Measurements from ENCODE around the gene RCAN2.
"Not testable (repeated sequence)": the region's sequence is repeated elsewhere in the genome, so short reads cannot be mapped to it uniquely, and the experiment has no call there.

Gene RCAN2

GRCh38 chr6:46387728-46388127, 103.5 kb downstream of the RCAN2 start:
- not testable (repeated sequence) for DNase-seq (ENCODE audit: low read depth)

DNA sequence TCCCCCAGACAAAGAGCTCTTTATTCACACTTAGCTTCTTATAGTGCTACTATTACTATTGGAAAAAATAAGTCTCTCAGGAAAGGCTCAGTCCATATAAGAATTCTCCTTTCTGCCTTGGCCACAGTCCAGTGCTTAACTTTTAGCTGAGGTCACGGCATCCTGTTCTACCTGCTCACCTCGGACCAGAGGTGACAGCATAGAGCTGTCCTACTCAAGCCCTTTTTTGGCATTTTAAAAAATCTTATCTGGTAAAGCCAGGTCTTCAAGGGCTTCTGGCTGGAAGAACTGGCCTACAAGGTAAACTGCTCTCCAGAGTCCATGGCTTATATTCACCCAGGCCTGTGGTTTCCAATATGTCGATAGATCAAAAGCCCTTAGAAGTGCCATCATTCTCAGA, 109.7 kb downstream of the RCAN2 start:
- no peak for DNase-seq (ENCODE audit: low read depth)

GRCh38 chr6:46381057-46381456, 110.2 kb downstream of the RCAN2 start:
- DNase-seq (ENCODE audit: low read depth), result no peak

DNA sequence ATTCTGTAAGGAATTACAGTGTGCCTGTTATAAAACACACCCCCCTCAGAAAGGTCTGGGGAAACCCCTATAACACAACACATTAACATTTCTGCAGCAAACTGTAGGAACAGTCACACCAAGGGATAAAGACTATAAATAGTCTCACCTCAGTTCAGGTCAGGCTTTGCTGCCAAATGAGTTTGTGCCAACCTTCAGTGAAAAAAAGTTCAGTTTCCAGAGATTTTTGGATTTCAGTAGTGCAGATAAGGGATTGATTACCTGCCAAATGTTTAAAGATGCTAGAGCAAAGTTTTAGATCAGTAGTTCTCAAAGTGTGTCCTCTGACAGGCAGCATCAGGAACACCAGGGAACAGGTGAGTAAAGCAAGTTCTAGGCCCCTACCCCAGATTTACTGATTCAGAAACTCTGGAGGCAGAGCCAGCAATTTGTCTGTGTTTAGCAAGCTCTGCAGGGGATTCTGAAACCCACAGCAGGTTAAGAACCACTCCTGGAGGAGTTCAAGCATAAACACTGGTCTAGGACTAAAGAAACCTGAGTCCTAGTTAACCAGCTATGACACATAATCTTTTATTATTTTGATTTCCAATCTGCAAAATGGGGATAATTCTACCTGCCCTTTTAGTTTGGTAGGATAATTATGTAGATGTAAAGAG, 111.0 kb downstream of the RCAN2 start:
- DNase-seq (ENCODE audit: low read depth), result no peak

DNA sequence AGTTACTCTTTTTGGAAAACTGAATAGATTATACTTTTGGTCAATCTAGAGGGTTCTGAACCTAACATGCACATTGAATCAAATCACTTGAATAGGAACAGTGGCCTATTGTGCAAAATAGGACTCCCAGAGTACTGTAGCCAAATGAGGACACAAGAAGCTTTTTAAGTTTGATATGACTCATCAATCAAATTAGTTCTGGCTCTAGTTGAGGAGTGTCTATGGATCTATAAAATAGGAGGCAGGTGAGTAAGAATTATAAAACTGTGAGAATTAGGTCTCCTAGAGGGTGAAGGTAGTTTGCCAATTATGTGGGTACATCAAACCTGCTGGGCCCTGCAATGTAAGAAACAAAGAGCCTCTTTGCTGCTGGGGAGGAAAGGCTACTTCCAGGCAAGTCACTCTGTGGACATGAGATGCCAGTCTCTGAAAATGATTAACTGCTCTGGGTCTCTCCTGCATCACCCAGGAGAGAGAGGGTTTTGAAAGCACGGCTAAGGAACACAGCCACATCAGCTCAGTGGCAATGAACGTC, 112.3 kb downstream of the RCAN2 start:
- DNase-seq (ENCODE audit: low read depth), result no peak

- no peak for DNase-seq (ENCODE audit: low read depth)
Observed at GRCh38 chr6:46378161-46378881, 112.9 kb downstream of the RCAN2 start.

- no peak for DNase-seq (ENCODE audit: low read depth)
Observed at GRCh38 chr6:46377209-46377608, 114.0 kb downstream of the RCAN2 start.

GRCh38 chr6:46376562-46377061, 114.6 kb downstream of the RCAN2 start:
- no peak for DNase-seq (ENCODE audit: low read depth)

GRCh38 chr6:46370622-46371021, 120.6 kb downstream of the RCAN2 start:
- no peak for DNase-seq (ENCODE audit: low read depth)

DNA sequence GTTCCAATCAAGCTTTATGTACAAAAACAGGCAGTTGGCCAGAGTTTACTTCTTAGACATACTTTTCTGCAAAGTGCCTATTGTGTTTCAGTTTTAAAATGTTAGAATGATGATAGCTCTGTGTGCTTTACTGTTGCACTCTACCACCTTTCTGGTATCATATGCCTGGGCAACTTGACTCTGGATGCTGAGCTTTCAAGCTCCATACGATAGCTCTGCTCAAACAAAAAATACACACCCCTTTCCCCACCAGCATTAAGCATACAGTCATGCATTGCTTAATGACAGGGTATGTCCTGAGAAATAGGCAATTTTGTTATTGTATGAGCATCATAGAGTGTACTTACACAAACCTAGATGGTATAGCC, 123.1 kb downstream of the RCAN2 start:
- DNase-seq (ENCODE audit: low read depth), result no peak

DNA sequence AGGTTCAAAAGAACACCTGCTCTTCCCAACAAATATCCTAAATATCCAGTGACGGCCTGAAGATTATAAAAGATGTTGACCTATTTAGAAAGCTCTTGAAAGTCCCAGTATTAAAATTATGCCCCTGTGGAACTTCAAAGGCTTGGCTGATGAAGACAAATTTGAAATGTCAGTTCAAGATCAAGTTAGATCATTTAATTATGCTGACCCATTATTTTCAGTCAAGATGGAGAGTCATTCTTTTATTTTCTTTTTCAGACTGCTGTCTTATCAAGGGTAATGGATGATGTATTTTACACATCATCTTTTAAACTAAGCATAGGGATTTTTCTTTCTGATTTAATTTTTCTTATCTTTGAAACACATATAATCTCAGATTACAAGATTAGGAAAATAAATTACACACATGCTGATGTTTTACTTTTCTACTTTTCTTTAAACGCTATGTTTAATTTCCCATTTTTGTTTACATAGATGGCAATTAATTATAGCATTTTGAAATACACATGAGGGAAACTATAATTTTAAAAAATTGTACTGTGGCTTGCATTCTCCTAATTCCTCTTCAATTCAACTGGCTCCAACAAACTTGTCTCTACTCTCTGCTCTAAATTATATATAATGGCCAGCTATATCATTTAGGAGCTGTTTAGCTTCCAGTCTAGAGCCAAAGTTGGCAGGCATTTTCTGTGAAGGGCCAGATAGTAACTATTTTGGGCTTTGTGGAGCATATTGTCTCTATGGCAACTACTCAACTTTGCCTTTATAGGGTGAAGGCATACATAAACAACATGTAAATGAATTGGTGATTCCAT, 123.7 kb downstream of the RCAN2 start:
- DNase-seq (ENCODE audit: low read depth), result no peak

- no peak for DNase-seq (ENCODE audit: low read depth)
Observed at GRCh38 chr6:46366190-46366900, 124.9 kb downstream of the RCAN2 start.

DNA sequence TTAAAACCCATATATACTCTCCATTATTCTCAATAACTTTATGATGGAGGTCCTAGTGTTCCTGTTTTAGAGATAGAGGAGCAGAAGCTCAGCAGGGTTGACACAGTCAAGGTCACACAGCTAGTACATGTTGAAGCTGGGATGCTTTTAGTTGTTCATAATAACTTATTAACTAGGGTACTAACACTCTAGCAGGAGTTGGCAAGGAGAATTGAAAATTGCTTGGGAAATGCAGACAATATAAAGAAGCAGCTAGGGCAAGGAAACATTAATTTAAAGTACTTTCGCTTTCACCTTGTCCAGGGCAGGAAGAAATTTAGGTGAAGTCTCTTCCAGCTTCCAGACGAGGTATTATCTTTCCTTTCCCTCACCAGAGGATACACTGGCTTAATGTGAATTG, 133.7 kb downstream of the RCAN2 start:
- no peak for DNase-seq (ENCODE audit: low read depth)

DNA sequence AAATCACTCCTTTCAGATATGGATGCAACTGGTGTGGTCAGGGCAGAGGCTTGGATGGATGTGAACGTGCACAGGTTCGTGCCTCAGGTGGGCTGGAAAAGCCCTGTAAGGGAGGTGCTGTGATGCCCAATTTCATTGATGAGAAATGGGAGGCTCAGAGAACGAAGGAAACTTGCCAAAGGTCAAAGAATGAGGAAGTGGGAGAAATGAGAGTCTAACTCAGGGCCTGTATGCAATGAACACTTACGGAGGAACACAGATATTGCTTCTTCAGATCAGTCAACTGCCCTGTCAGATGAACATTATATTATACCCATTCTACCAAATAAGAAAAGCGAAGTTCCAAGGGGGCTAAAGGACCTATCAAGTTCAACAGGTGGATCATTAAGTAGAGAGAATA, 134.7 kb downstream of the RCAN2 start:
- DNase-seq (ENCODE audit: low read depth), result no peak

- no peak for DNase-seq (ENCODE audit: low read depth)
Observed at GRCh38 chr6:46353528-46353927, 137.7 kb downstream of the RCAN2 start.

DNA sequence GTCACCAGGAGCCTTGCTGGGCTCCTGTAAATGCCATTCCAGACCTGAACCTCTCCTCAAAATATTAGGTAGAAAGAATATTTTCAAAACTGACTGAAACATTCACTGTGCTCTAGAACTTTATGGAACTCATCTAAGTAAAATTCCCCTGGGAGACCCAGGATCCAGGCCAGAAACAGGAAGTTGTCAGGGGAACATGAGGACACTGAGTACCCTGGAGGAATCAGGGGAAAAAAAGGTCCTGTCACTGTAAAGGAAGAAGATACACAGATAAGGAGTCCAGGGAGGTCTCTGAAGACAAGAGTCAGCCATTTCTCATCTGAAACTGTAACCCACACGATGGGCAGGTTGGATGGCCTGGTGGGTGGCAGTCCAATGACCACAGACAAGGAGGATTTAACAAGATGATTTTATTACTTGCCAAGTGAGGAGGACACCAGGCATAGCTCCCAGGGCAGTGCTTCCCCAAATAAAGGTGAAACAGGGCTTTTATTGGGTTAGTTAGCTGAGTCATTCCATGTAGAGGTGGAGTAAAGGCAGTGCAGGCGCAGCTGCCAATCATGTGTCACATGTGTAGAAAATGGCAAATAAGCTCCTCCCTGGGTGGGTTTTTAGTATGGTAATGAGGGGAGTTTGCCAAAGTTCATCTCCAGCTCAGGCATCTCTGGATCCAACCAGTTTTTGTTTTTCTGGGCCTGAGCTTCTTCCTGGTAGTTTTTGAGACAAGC, 138.5 kb downstream of the RCAN2 start:
- DNase-seq (ENCODE audit: low read depth), result no peak

- DNase-seq (ENCODE audit: low read depth), result no peak
Observed at GRCh38 chr6:46350714-46351113, 140.5 kb downstream of the RCAN2 start.

GRCh38 chr6:46347669-46348068, 143.6 kb downstream of the RCAN2 start:
- DNase-seq (ENCODE audit: low read depth), result no peak

DNA sequence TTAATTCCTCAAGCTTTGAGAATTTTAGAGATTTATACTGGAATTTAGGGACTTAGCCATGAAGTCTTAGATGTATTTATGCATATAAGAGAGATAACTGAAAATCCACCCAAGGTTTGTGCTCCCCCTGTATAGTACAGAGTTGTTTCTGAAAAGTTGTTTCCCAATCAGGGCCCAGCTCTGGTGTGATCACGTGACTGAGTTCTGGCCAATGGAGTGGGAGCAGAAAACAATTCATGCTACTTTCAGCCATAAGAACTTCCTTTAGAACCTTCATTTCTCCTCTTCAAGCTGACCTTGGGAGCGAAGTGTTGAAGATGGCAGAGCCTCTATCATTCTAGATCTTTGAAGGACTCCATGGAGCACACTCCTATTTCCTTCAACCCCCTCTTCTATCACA, 151.0 kb downstream of the RCAN2 start:
- DNase-seq (ENCODE audit: low read depth), result no peak

DNA sequence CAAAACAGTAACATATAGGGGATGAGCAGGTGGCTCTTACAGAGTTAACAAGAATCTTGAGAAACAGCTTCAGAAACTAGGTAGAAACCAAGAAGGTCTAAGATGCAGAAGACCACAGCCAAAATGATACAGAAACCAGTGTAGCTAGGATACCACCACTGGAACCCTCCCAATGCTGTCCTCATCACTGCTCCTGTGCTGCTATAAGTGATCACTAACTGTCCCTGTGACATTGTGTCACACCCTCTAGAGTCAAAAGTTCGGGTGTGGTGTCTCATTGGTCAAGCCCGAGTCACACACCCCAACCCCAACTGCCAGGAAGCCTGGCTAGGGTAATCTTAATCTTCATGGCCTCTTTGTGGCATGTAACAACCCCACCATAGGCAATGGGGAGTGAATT, 153.1 kb downstream of the RCAN2 start:
- no peak for DNase-seq (ENCODE audit: low read depth)

- no peak for DNase-seq (ENCODE audit: low read depth)
Observed at GRCh38 chr6:46334442-46334841, 156.8 kb downstream of the RCAN2 start.
